ENCODE measurements around the gene YY1AP1.
"Not testable (repeated sequence)": the region's sequence is repeated elsewhere in the genome, so short reads cannot be mapped to it uniquely, and the experiment has no call there.

- not testable (repeated sequence) for TF ChIP-seq CTCF, POLR2A (IDR thresholded peaks at IDR 0.05)
Measured at GRCh38 chr1:155689081-155689607, 570 bp upstream of the YY1AP1 start, which contains the start of gene DAP3.
